Type B pancreatic cell (in vitro differentiated cells): ENCODE data around the gene TRMT44. TPM values are rescaled to one million over a fixed set of nuclear protein-coding genes. Genes with fewer than 3 reads are reported as not detected.
"Not testable (repeated sequence)": the region's sequence is repeated elsewhere in the genome, so short reads cannot be mapped to it uniquely, and the experiment has no call there.

ENCODE experiments used
- DNase-seq: peaks from one replicate; pipeline ENCODE4 v3.0.0; 2021; ENCODE audit warnings: mixed read lengths; ENCODE audit not compliant: unreplicated experiment; ENCODE audit errors: extremely low spot score
- H3K27ac Mint-ChIP-seq: 2 replicates; pipeline ENCODE4 v1.8.0; 2021; ENCODE audit warnings: mild to moderate bottlenecking, mixed read lengths
- H3K27me3 Mint-ChIP-seq: 2 replicates; pipeline ENCODE4 v1.8.0; 2021; ENCODE audit warnings: mixed read lengths
- H3K36me3 Mint-ChIP-seq: 2 replicates; pipeline ENCODE4 v1.8.0; 2021; ENCODE audit warnings: mixed read lengths
- H3K4me1 Mint-ChIP-seq: one replicate; pipeline ENCODE4 v1.8.0; 2021; ENCODE audit warnings: mixed read lengths; ENCODE audit not compliant: unreplicated experiment
- H3K4me3 Mint-ChIP-seq: 2 replicates; pipeline ENCODE4 v1.8.0; 2021; ENCODE audit warnings: mild to moderate bottlenecking, mixed read lengths
- H3K9me3 Mint-ChIP-seq: 2 replicates; pipeline ENCODE4 v1.8.0; 2021; ENCODE audit warnings: mixed read lengths
- total RNA-seq: library from RNA; stranded (reverse); gene quantifications from 2 replicates; pipeline ENCODE4 v1.2.1, GENCODE V29; 2021; ENCODE audit warnings: low replicate concordance
- TF ChIP-seq, protein P1 (sequence below): fragments of 200-600 bp; sonication (generic); conservative IDR thresholded peaks from 2 replicates; pipeline ENCODE4 v1.5.0; 2021; ENCODE audit warnings: antibody characterized with exemption, mild to moderate bottlenecking

Gene TRMT44
- total RNA-seq, 1 donor from 2014 or later: 32.3 TPM

DNA sequence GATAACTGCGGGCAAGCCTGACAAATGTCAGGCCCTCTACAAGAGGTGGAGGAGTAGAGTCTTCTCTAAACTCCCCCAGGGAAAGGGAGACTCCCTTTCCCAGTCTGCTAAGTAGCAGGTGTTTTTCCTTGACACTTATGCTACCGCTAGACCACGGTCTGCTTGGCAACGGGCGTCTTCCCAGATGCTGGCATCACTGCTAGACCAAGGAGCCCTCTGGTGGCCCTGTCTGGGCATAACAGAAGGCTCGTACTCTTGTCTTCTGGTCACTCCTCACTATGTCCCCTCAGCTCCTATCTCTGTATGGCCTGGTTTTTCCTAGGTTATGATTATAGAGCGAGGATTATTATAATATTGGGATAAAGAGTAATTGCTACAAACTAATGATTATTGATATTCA is 33.7 kb upstream of the TRMT44 start:
- not testable (repeated sequence) for H3K27me3 Mint-ChIP-seq, DNase-seq, H3K9me3 Mint-ChIP-seq, H3K4me3 Mint-ChIP-seq, H3K27ac Mint-ChIP-seq
- Mint-ChIP-seq H3K36me3 (peaks cover 26% of the 10 kb centered on the region), H3K4me1 (peaks cover 24% of the 10 kb centered on the region)
- TF ChIP-seq, protein P1, sequence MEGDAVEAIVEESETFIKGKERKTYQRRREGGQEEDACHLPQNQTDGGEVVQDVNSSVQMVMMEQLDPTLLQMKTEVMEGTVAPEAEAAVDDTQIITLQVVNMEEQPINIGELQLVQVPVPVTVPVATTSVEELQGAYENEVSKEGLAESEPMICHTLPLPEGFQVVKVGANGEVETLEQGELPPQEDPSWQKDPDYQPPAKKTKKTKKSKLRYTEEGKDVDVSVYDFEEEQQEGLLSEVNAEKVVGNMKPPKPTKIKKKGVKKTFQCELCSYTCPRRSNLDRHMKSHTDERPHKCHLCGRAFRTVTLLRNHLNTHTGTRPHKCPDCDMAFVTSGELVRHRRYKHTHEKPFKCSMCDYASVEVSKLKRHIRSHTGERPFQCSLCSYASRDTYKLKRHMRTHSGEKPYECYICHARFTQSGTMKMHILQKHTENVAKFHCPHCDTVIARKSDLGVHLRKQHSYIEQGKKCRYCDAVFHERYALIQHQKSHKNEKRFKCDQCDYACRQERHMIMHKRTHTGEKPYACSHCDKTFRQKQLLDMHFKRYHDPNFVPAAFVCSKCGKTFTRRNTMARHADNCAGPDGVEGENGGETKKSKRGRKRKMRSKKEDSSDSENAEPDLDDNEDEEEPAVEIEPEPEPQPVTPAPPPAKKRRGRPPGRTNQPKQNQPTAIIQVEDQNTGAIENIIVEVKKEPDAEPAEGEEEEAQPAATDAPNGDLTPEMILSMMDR: peak; percentile 67

DNA sequence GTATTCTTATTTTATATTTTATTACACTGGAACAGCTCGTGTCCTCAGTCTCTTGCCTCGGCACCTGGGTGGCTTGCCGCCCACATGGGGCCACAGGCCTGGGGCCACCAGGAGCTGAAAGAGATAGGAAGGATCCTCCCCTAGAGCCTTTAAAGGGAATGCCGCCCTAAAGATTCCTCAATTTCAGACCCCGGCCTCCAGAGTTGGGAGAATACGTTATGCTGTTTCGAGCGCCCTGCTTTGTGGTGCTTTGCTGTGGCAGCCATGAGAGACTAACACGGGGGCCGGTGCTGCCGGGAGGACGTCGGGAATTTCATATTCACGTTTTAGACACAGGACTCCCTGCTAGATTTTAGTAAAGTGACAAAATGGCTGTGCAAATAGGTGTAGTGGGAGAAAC is 33.3 kb upstream of the TRMT44 start:
- peaks cover 29% of the 10 kb centered on the region for H3K36me3 Mint-ChIP-seq
- no peaks in the 10 kb centered on the region for H3K9me3 Mint-ChIP-seq
- TF ChIP-seq, protein P1: no peak
- DNase-seq: no peak
- H3K27me3 Mint-ChIP-seq: no peaks in the 10 kb centered on the region
- no peak overlapping the region for H3K4me3 Mint-ChIP-seq
- no peak overlapping the region for H3K27ac Mint-ChIP-seq
- H3K4me1 Mint-ChIP-seq: peaks cover 24% of the 10 kb centered on the region

DNA sequence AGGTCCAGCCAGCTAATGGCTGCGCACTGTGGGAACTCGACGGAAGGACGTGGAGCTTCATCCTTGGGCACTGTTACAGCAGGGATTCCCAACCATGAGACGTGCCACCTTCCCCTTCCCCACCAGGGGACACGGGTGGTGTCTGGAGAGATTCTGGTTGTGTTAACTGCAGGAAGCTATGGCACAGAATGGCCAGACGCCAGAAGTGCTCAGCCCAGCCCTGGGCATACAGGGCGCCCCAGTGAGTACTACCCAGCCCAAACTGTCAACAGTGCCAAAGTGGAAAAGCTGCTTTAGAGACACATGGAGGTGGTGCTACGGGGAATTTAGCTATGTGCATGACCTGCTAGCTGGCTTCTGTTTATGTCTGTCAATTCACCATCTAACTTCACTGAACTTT is 32.8 kb upstream of the TRMT44 start:
- Mint-ChIP-seq H3K4me1 (peaks cover 24% of the 10 kb centered on the region), H3K4me3 (no peak overlapping the region), H3K36me3 (peaks cover 29% of the 10 kb centered on the region), H3K9me3 (no peaks in the 10 kb centered on the region), H3K27me3 (no peaks in the 10 kb centered on the region), H3K27ac (no peak overlapping the region)
- TF ChIP-seq, protein P1: no peak
- no peak for DNase-seq

DNA sequence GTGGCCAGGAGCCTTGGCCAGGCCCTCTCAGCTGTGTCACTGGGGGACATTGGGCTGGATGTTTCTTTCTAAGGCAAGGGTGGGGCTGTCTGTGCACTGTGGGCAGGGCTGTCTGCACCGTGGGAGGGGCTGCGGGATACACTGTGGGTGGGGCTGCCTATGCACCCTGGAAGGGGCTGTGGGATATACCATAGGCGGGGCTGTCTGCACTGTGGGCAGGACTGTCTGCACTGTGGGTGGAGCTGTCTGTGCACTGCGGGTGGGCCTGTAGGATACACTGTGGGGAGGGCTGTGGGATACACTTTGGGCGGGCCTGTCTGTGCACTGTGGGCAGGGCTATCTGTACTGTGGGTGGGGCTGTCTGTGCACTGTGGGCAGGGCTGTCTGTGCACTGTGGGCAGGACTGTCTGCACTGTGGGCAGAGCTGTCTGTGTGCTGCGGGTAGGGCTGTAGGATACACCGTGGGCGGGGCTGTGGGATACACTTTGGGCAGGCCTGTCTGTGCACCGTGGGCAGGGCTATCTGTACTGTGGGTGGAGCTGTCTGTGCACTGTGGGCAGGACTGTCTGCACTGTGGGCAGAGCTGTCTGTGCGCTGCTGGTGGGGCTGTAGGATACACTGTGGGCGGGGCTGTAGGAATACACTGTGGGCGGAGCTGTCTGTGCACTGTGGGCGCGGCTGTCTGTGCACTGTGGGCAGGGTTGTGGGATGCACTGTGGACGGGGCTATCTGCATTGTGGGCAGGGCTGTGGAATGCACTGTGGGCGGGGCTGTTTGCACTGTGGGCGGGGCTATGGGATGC is 31.1 kb upstream of the TRMT44 start:
- Mint-ChIP-seq H3K27ac (no peak overlapping the region), H3K4me1 (peaks cover 16% of the 10 kb centered on the region), H3K27me3 (no peaks in the 10 kb centered on the region), H3K4me3 (no peak overlapping the region), H3K9me3 (no peaks in the 10 kb centered on the region), H3K36me3 (peaks cover 35% of the 10 kb centered on the region)
- TF ChIP-seq, protein P1: no peak
- no peak for DNase-seq

DNA sequence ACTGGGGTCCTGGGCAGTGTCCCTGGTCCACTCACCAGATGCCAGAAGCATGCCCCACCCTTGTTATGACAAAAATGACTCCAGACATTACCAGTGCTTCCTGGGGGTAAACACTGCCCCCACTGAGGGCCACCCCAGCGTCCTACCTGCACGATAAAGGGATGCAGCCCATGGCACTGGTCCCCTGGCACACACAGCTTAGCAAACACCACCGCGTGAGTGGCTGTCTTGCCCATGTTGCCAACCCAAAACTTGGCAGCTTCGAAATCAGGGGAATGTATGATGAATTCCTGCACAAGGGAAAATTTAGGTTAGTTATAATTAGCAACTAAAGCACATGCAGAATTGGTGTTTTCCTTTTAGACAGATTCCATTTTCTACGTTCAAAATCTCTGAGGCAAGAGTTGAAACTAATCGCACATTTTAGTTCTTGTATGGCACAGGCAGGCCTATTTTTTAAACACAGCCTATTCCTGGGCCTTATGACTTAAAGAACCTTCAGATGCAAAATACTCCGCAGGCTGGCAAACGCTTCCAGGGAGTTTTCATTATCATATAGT is 30.4 kb upstream of the TRMT44 start:
- no peak for DNase-seq
- TF ChIP-seq, protein P1: no peak
- H3K4me3 Mint-ChIP-seq: no peak overlapping the region
- peaks cover 16% of the 10 kb centered on the region for H3K4me1 Mint-ChIP-seq
- peaks cover 31% of the 10 kb centered on the region for H3K36me3 Mint-ChIP-seq
- H3K9me3 Mint-ChIP-seq: no peaks in the 10 kb centered on the region
- H3K27ac Mint-ChIP-seq: peak overlapping the region; percentile 7
- no peaks in the 10 kb centered on the region for H3K27me3 Mint-ChIP-seq
